GM19468 (cell line): Measurements from ENCODE around the gene ASIC3.
A peak's percentile ranks its signal among the peaks of the same experiment; 100 is the strongest.

Experiments
- ATAC-seq: cut with Tn5 transposase; IDR thresholded peaks from one replicate; pipeline ENCODE4 v1.9.1; 2021; ENCODE audit warnings: mild to moderate bottlenecking, moderate library complexity, moderate number of reproducible peaks; ENCODE audit not compliant: unreplicated experiment; ENCODE audit errors: extremely low read depth

The ASIC3 gene

DNA sequence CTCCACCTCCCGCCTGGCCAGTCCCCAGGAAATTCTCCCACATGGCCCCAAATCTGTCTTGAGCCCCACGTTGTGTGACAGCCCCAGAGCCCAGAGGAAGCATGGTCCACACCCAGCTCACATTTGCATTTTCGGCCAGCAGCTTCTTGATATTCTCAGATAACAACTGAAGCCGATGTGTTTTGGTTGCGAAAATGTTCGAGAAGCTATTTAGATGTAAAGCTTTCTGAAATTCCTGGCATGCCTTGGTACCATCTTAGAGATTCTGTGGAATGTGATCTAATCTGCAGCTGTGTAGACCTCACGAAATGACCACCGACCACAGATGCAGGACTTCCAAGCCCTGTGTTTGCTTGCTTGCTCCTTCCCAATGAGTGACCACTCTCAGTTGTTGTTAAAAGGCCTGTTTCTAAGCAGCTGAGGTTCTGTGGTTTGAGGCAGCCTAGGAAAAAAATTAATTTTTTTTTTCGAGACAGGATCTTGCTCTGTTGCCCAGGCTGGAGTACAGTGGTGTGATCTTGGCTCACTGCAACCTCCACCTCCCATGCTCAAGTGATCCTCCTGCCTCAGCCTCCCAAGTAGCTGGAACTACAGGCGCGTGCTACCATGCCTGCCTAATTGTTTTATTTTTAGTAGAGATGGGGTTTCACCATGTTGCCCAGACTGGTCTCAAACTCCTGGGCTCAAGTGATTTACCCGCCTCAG, 19.9 kb downstream of the ASIC3 start:
- ATAC-seq: no peak

- no peak for ATAC-seq
Measured at GRCh38 chr7:151069841-151070573, 21.7 kb downstream of the ASIC3 start.

GRCh38 chr7:151070574-151070960, 22.2 kb downstream of the ASIC3 start:
- ATAC-seq: no peak

DNA sequence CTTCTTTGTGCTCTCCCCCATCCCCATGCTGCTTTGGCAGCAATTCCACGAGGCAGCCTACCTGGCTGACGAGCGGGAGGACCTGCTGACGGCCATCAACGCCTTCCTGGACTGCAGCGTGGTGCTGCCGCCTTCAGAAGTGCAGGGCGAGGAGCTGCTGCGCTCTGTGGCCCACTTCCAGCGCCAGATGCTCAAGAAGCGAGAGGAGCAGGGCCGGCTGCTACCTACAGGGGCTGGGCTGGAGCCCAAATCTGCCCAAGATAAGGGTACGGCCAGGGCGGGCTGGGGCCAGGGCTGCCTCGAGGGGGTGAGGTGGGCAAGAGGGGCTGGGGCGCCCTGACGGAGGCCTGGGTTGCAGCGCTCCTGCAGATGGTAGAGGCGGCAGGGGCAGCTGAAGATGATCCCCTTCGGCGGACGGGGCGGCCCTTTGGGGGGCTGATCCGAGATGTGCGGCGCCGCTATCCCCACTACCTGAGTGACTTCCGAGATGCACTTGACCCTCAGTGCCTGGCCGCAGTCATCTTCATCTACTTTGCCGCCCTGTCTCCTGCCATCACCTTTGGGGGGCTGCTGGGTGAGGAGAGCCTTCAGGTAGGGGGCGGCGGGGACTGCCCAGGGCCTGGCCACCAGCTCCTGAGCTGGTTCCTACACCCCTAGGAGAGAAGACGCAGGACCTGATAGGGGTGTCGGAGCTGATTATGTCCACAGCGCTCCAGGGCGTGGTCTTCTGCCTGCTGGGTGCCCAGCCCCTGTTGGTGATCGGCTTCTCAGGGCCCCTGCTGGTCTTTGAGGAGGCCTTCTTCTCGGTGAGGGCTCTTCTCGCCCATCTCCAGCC, 22.9 kb downstream of the ASIC3 start:
- no peak for ATAC-seq

- ATAC-seq: no peak
Measured at GRCh38 chr7:151073990-151074389, 25.7 kb downstream of the ASIC3 start.

DNA sequence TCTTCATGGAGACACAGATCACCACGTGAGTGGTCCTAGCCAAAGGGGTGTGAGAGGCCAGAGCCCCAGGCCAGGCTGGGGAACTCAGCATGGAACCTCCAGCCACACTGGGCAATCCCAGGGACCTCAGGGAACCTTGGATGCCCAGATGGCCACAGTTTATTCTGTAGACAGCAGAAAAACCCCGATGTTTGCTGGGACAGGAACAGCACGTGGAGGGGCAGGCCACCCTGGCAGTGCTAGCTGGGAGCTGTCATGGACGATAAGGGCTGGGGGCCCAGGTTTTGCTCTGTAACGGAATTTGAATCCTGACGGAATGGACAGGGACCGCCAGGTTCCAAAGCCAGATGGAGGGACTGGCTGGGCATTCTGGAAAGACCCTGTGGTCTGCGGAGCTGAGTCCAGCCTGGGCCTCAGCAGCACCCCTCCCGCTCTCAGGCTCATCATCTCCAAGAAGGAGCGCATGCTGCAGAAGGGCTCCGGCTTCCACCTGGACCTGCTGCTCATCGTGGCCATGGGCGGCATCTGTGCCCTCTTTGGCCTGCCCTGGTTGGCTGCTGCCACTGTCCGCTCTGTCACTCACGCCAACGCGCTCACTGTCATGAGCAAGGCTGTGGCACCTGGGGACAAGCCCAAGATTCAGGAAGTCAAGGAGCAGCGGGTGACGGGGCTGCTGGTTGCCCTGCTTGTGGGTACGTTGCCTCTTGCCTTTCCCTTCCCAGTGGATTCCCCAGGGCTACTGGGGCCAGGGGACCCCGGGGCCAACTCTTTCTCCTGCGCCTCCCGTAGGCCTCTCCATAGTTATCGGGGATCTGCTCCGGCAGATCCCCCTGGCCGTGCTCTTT, 26.7 kb downstream of the ASIC3 start:
- ATAC-seq: no peak

- no peak for ATAC-seq
Measured at GRCh38 chr7:151075662-151075971, 27.3 kb downstream of the ASIC3 start.

DNA sequence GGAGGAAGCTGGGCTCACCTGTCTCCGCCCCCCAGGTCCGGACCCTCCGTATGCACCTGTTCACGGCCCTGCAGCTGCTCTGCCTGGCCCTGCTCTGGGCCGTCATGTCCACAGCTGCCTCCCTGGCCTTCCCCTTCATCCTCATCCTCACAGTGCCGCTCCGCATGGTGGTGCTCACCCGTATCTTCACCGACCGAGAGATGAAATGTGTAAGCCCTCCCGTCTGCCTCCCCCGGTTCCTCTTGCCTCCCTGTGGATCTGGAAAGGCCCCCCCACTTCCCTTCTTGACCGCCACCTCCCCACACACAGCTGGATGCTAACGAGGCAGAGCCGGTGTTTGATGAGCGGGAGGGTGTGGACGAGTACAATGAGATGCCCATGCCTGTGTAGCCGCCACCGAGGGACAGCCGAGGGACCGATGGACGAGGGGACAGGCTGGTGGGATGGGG, 27.7 kb downstream of the ASIC3 start:
- no peak for ATAC-seq

- ATAC-seq: no peak
Measured at GRCh38 chr7:151076863-151077704, 28.8 kb downstream of the ASIC3 start.

- ATAC-seq: no peak
Measured at GRCh38 chr7:151077705-151078232, 29.4 kb downstream of the ASIC3 start.

GRCh38 chr7:151078233-151079040, 30.1 kb downstream of the ASIC3 start:
- ATAC-seq: no peak

- no peak for ATAC-seq
Measured at GRCh38 chr7:151079199-151079910, 31.0 kb downstream of the ASIC3 start.

- ATAC-seq: no peak
Measured at GRCh38 chr7:151080067-151080521, 31.8 kb downstream of the ASIC3 start.

DNA sequence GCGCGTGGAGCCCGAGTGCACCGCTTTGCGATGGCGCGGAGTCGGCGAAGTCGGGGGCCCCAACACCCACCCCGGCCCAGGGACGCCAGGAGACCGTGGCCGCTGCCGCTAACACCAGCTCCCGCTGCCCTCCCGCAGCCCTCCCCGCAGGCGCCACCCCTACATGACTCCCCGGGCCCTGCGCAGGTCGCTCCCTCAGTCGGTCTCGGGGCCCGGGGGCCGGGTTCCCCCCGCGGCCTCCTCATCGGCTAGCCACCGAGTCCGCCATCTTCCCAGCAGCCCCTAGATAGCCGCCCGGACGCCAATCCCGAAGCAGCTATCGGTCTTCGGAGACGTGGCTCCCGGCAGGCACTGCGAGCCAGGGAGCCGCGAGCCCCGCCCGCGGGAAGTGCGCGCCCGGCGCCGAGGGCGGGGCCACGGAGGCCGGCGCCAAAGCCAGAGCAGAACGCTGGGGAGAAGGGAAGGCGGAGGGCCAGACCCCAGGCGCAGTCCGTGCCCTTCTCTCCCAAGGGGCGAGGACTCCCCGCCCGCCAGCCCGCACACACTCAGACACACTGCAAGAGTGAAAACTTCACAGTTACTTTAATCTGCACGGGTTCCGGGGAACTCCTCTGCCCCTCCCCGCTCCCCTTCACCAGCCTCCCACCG, 32.3 kb downstream of the ASIC3 start, which contains the start of gene FASTK:
Gene FASTK, minus strand, starts transcription at position 288 of the 648 bp plus-strand sequence. Its CDS starts 43 bp downstream, at position 245.
- peak; percentile 88 for ATAC-seq

GRCh38 chr7:151081170-151082101, 33.1 kb downstream of the ASIC3 start:
- ATAC-seq: no peak
